HUES64 (cell line): ENCODE results near the gene SGCG.
"Not testable (repeated sequence)": the region's sequence is repeated elsewhere in the genome, so short reads cannot be mapped to it uniquely, and the experiment has no call there.

ENCODE experiments used
- H3K27ac ChIP-seq: 2 replicates; pipeline ENCODE4 v1.7.0; 2013; ENCODE audit warnings: low read depth, low read length, inconsistent platforms
- H3K27me3 ChIP-seq: 2 replicates; pipeline ENCODE4 v1.6.1; 2013; ENCODE audit warnings: mild to moderate bottlenecking, low read length; ENCODE audit not compliant: insufficient read depth
- H3K36me3 ChIP-seq: 2 replicates; pipeline ENCODE4 v1.6.1; 2013; ENCODE audit warnings: mild to moderate bottlenecking, low read length; ENCODE audit not compliant: insufficient read depth
- H3K4me1 ChIP-seq: 2 replicates; pipeline ENCODE4 v1.6.1; 2013; ENCODE audit warnings: mild to moderate bottlenecking, low read length, moderate library complexity; ENCODE audit not compliant: insufficient read depth
- H3K4me3 ChIP-seq: 2 replicates; pipeline ENCODE4 v1.5.1; 2013; ENCODE audit warnings: mild to moderate bottlenecking, low read length, moderate library complexity
- H3K9ac ChIP-seq: 2 replicates; pipeline ENCODE4 v1.6.1; 2013; ENCODE audit warnings: mild to moderate bottlenecking, low read depth, low read length
- H3K9me3 ChIP-seq: 2 replicates; pipeline ENCODE4 v1.6.1; 2013; ENCODE audit warnings: low read depth, low read length; ENCODE audit not compliant: insufficient read depth
- WGBS: fragments of 150-250, 120-280 bp; methylation state at CpG from one replicate; pipeline ENCODE4 v1.1.7; 2013; ENCODE audit warnings: missing lambda C conversion rate; 5-methylcytosine and 5-hydroxymethylcytosine counted together

SGCG gene

DNA sequence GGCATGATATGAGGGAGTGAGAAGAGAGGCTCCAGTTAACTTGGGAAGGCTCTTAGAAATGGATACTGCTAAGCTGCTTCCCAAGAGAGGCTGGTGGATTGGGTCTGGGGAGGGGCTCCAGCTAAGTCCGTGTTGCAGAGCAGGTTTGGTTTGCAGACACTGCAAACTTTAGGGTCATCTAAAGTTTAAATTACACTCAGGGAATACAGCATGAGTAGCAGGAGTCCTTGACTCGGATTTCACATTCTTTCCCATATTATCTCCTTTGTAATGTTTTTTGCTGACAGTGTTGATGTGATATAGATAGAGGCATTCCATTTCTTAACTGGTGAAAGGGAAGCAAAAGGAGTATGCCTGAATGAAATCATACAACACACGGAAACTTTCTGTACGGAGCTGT is 31.9 kb downstream of the SGCG start:
- H3K9ac ChIP-seq: no peak overlapping the region
- 0 out of 2 replicates have a peak, but pooled peaks cover 4% of the 10 kb centered on the region for H3K4me1 ChIP-seq
- H3K9me3 ChIP-seq: peaks cover 5% of the 10 kb centered on the region; the same call in 1 of the 2 replicates
- 76% methylated on average over 4 of the region's 4 CpGs for WGBS
- no peaks in the 10 kb centered on the region for H3K27me3 ChIP-seq
- H3K36me3 ChIP-seq: no peaks in the 10 kb centered on the region
- H3K4me3 ChIP-seq: no peak overlapping the region
- no peak overlapping the region for H3K27ac ChIP-seq

DNA sequence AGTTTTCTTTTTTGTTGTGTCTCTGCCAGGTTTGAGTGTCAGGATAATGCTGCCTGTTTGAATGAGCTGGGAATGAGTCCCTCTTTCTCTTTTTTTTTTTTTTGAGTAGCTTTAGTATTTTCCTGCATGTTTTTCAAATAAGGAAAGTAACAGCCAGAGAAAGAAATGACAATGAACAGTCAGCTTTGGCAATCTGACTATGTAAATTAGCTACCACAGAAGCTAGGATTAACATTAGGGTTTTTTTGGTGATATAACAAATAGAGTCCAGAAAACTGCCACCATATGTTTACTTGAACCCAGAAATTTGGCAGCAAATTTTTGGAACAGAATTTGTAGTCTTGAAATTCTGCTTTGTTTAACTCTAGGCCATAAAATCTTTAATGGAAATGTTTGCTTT is 50.5 kb downstream of the SGCG start:
- no peak overlapping the region for H3K9ac ChIP-seq
- H3K4me1 ChIP-seq: no peaks in the 10 kb centered on the region
- no peaks in the 10 kb centered on the region for H3K36me3 ChIP-seq
- no peaks in the 10 kb centered on the region for H3K27me3 ChIP-seq
- H3K9me3 ChIP-seq: no peaks in the 10 kb centered on the region
- no peak overlapping the region for H3K4me3 ChIP-seq
- no peak overlapping the region for H3K27ac ChIP-seq

- Histone ChIP-seq H3K9me3 (no peaks in the 10 kb centered on the region), H3K4me3 (no peak overlapping the region), H3K4me1 (no peaks in the 10 kb centered on the region), H3K36me3 (no peaks in the 10 kb centered on the region), H3K27me3 (no peaks in the 10 kb centered on the region), H3K27ac (no peak overlapping the region), H3K9ac (no peak overlapping the region)
These were observed 55.2 kb downstream of the SGCG start for GRCh38 chr13:23235994-23236393.

- Histone ChIP-seq H3K4me3 (no peak overlapping the region), H3K36me3 (no peaks in the 10 kb centered on the region), H3K27me3 (no peaks in the 10 kb centered on the region), H3K4me1 (no peaks in the 10 kb centered on the region), H3K9me3 (no peaks in the 10 kb centered on the region), H3K9ac (no peak overlapping the region), H3K27ac (no peak overlapping the region)
- WGBS: 94% methylated on average over 5 of the region's 5 CpGs
These were observed 62.3 kb downstream of the SGCG start for GRCh38 chr13:23243066-23243465.

GRCh38 chr13:23248410-23248809 is 67.6 kb downstream of the SGCG start:
- not testable (repeated sequence) for H3K9ac ChIP-seq, H3K4me1 ChIP-seq, H3K9me3 ChIP-seq, H3K27me3 ChIP-seq, H3K36me3 ChIP-seq, H3K27ac ChIP-seq, H3K4me3 ChIP-seq
- WGBS: 96% methylated on average over 26 of the region's 26 CpGs

GRCh38 chr13:23254506-23254905 is 73.7 kb downstream of the SGCG start:
- Histone ChIP-seq H3K4me3 (no peak overlapping the region), H3K4me1 (no peaks in the 10 kb centered on the region), H3K36me3 (no peaks in the 10 kb centered on the region), H3K9me3 (no peaks in the 10 kb centered on the region), H3K9ac (no peak overlapping the region), H3K27ac (no peak overlapping the region), H3K27me3 (no peaks in the 10 kb centered on the region)
- 57% methylated on average over 4 of the region's 4 CpGs for WGBS

GRCh38 chr13:23267571-23267970 is 86.8 kb downstream of the SGCG start:
- no peak overlapping the region for H3K27ac ChIP-seq

DNA sequence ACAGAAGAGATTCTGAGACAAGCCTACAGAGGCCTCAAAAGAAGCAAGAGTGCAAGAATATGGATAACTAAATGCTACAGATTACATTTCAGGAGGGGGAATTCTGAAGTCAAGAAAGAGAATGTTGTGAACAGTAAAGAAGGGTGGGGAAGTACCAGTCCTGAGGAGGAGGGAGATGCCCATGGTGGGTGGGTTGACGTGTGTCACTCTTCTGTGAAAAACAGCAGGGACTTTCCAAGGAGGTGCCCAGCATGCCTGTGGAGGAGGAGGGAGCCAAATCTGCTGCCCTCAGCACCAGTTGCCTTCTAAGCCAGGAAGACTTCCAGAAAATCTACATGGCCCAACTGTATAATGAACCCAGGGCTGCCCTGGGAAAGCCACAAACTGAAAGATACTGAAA is 87.7 kb downstream of the SGCG start:
- H3K9me3 ChIP-seq: no peaks in the 10 kb centered on the region
- no peak overlapping the region for H3K4me3 ChIP-seq
- no peak overlapping the region for H3K9ac ChIP-seq
- no peaks in the 10 kb centered on the region for H3K36me3 ChIP-seq
- 82% methylated on average over 1 of the region's 1 CpG for WGBS
- H3K4me1 ChIP-seq: no peaks in the 10 kb centered on the region
- H3K27ac ChIP-seq: no peak overlapping the region
- no peaks in the 10 kb centered on the region for H3K27me3 ChIP-seq

More at GRCh38 chr13:23267571-23267970, 86.8 kb downstream of the SGCG start:
- WGBS: 95% methylated on average over 4 of the region's 4 CpGs
- no peaks in the 10 kb centered on the region for H3K27me3 ChIP-seq
- no peak overlapping the region for H3K4me3 ChIP-seq
- no peak overlapping the region for H3K9ac ChIP-seq
- no peaks in the 10 kb centered on the region for H3K4me1 ChIP-seq
- no peaks in the 10 kb centered on the region for H3K36me3 ChIP-seq
- no peaks in the 10 kb centered on the region for H3K9me3 ChIP-seq

DNA sequence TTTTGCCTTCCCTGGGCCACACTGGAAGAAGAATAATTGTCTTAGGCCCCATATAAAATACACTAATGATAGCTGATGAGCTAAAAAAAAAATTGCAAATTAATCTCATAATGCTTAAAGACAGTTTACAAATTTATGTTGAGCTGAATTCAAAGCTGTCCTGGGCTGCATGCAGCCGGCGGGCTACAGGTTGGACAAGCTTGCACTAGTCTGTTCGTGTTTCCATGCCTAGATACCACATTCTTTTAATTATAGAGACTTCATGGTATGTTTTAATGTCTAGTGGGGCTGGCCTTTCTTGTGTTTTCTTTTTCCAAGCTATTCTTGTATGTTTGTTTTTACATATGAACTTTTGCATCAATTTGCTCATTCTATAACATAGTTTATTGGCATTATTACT is 90.6 kb downstream of the SGCG start:
- no peaks in the 10 kb centered on the region for H3K27me3 ChIP-seq
- H3K27ac ChIP-seq: no peak overlapping the region
- no peak overlapping the region for H3K4me3 ChIP-seq
- WGBS: 100% methylated on average over 2 of the region's 3 CpGs
- H3K9me3 ChIP-seq: no peaks in the 10 kb centered on the region
- no peaks in the 10 kb centered on the region for H3K36me3 ChIP-seq
- H3K9ac ChIP-seq: no peak overlapping the region
- no peaks in the 10 kb centered on the region for H3K4me1 ChIP-seq

GRCh38 chr13:23273498-23273897 is 92.7 kb downstream of the SGCG start:
- no peaks in the 10 kb centered on the region for H3K9me3 ChIP-seq
- 88% methylated on average over 3 of the region's 3 CpGs for WGBS
- H3K27ac ChIP-seq: no peak overlapping the region
- H3K36me3 ChIP-seq: no peaks in the 10 kb centered on the region
- H3K4me3 ChIP-seq: no peak overlapping the region
- H3K4me1 ChIP-seq: no peaks in the 10 kb centered on the region
- H3K27me3 ChIP-seq: no peaks in the 10 kb centered on the region
- no peak overlapping the region for H3K9ac ChIP-seq

DNA sequence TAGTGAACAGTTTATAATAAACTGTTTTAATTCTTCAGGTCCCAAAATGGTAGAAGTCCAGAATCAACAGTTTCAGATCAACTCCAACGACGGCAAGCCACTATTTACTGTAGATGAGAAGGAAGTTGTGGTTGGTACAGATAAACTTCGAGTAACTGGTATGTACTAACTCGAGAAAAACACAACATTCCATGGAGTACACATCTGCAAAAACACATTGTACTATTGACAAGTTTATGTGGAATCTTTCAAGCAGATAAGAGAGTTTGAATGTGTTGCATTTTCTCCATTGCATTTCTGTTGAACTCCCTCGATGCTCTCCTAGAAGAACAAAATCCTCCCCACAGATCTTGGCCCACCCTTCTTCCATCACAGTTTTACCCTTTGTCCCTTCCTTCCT is 98.5 kb downstream of the SGCG start:
- H3K9ac ChIP-seq: no peak overlapping the region
- no peaks in the 10 kb centered on the region for H3K4me1 ChIP-seq
- 93% methylated on average over 3 of the region's 5 CpGs for WGBS
- H3K9me3 ChIP-seq: no peaks in the 10 kb centered on the region
- no peaks in the 10 kb centered on the region for H3K36me3 ChIP-seq
- H3K27ac ChIP-seq: no peak overlapping the region
- no peak overlapping the region for H3K4me3 ChIP-seq
- no peaks in the 10 kb centered on the region for H3K27me3 ChIP-seq

DNA sequence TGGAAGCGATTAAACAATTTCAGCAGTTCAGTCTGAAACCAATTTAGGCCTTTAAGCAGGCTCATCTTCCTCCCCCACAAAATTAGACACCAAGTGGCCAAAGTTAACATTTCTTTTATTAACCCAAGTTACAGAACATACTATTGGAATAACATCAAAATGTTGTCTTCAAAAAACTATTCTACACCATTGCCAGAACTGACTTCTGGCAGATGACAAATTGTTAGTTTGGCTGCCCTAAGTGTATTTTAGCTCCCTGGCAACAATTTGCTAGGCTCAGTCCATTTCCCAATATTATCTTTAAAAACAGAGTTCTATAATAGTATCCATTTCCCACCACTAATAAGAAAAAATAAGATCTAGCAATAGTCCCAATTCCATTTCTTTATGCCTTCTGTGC is 107.8 kb downstream of the SGCG start:
- no peak overlapping the region for H3K27ac ChIP-seq
- WGBS: 92% methylated on average over 1 of the region's 1 CpG
- H3K27me3 ChIP-seq: no peaks in the 10 kb centered on the region
- H3K9me3 ChIP-seq: no peaks in the 10 kb centered on the region
- no peak overlapping the region for H3K9ac ChIP-seq
- no peaks in the 10 kb centered on the region for H3K4me1 ChIP-seq
- H3K36me3 ChIP-seq: no peaks in the 10 kb centered on the region
- no peak overlapping the region for H3K4me3 ChIP-seq
